WI38 (cell line): ENCODE data around the gene SH2D3C.

Experiments
- H3K4me3 ChIP-seq: 2 replicates; pipeline ENCODE4 v1.5.1; 2011; ENCODE audit warnings: low read depth, mild to moderate bottlenecking, control low read depth, low read length
- TF ChIP-seq, protein P1 (sequence below): IDR thresholded peaks from 2 replicates; pipeline ENCODE4 v1.5.1; 2012; ENCODE audit warnings: low read depth, mild to moderate bottlenecking, control low read depth, low read length

The SH2D3C gene

DNA sequence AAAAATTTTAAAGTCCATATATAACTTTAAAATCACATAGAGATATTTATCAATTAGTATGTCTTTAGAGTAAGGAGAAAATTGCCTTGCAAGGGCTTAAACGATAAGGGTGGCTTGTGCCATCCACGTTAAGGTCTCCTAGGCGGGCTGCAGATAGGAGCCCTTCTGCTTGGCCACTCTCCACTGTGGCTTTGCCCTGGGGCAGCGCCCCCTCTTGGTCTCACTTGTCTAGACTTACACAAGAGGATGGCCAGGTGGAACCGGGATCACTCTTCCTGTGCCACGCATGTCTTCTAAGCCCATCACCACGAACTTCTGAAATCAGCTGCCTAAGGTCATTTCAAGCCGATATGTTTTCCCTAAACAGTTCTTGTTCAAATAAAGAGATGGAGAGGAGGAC is 27.2 kb upstream of the SH2D3C start:
- H3K4me3 ChIP-seq, result no peak overlapping the region
- TF ChIP-seq, protein P1, sequence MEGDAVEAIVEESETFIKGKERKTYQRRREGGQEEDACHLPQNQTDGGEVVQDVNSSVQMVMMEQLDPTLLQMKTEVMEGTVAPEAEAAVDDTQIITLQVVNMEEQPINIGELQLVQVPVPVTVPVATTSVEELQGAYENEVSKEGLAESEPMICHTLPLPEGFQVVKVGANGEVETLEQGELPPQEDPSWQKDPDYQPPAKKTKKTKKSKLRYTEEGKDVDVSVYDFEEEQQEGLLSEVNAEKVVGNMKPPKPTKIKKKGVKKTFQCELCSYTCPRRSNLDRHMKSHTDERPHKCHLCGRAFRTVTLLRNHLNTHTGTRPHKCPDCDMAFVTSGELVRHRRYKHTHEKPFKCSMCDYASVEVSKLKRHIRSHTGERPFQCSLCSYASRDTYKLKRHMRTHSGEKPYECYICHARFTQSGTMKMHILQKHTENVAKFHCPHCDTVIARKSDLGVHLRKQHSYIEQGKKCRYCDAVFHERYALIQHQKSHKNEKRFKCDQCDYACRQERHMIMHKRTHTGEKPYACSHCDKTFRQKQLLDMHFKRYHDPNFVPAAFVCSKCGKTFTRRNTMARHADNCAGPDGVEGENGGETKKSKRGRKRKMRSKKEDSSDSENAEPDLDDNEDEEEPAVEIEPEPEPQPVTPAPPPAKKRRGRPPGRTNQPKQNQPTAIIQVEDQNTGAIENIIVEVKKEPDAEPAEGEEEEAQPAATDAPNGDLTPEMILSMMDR, result peak; percentile 24; the same call in 1 of the 2 replicates

DNA sequence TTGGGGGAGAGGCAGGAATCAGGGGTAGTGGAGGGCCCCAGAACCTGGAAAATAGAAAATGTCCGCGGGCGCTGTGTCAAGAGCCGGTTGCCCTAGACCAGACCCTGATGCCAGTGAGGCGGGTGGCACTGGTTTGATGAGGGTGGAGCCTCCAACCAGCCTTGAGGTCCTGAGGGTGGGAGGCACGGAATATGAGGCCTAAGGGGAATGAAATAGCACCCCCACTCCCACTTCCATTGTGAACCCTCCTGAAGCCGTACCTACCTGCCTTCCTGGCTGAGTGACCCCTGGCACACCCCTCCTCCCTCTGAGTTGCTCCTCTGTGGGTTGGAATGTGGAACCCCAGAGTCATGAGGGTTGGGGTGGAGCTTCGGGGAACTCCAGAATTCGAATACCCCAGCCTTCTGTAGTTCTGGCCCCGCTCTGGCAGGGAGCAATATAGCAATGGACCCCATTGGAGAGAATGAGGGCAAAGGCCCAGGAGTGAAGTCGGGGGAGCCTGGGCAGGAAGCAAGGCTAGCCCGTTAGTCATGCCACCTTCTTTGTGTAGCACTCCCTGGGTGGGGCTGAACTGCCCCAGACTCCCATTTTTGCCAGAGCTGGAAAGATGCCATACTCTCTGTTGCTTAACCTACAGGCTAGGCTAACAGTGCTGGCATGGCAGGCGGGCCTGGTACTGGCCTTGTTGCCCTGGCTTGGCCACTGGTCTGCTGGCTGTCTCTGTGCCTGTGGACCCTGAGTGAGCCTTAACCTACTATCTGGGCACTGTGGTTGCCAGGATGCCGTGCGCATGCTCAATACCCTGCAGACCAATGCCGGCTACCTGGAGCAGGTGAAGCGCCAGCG is 25.3 kb upstream of the SH2D3C start:
- H3K4me3 ChIP-seq, result peak overlapping the region; percentile 92
- TF ChIP-seq, protein P1, result no peak

DNA sequence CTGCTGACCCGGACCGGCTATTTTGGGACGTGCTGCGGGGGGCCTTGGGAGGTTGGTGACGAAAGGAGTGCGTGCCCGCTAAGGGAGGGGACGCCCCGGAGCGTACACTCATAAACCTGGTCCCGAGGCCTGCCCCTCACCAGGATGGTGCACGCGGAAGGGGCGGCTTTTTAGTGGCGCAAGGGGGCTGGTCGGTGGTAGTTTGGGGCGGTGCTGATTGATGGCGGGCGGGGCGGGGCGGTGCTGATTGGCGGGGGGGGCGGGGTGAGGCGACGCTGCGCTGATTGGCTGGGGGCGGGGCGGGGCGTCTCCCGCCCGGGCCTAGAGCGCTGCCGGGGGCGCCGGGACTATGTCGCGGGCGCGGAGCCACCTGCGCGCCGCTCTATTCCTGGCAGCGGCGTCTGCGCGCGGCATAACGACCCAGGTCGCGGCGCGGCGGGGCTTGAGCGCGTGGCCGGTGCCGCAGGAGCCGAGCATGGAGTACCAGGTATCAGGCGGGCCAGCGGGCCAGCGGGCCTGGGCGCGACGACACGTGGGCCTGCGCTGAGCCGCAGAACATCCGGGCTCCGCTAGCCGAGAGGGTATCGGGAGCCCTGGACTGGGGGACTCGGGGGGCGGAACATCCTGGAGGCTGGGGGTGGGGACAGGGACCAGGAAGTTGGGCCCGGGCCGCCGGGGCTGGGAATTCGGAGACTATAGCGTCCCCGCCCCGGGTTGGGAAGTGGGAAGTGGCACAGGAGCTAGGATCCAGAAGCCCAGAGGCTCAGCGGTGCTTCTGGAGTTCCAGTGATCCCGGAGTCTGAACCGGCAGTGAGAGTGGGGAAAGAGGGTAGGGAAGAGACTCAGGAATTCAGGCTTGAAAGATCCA is 24.3 kb upstream of the SH2D3C start, which contains the start of gene FPGS:
FPGS (plus strand) TSS at position 307 of the 868 bp plus-strand sequence; CDS start at position 350, 43 bp downstream.
- H3K4me3 ChIP-seq, result peak within 1 kb of the TSS; percentile 92
- TF ChIP-seq, protein P1, result no peak

DNA sequence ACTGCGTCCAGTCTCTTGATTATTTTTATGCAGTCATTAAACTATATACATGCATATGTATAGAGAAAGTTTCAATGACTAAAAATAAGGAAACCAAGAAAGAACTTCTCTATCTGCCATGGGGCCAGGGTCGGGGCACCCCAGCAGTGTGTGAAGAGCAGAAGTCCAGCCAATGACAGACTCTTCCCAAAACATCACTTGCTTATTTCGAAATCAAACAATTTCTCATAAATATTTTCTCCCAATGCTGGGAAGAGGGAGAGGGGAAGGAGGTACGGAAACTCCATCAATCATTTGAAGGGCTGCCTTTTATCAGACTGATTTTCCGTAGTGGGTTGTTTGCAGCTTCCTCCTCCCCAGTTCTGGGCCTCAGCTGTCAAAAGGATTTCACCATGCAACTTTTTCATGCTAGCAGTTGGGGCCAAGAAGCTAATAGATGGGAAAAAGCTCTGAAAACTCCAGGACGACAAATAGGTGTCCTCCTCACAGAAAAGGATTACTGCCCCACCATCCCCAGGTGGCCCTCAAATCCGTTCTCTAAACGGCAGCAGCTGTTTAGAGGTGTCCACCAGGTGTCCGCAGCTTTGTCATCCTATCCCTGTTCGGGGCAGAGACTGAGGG is 23.6 kb upstream of the SH2D3C start:
- TF ChIP-seq, protein P1, result no peak
- peak overlapping the region; percentile 92 for H3K4me3 ChIP-seq

DNA sequence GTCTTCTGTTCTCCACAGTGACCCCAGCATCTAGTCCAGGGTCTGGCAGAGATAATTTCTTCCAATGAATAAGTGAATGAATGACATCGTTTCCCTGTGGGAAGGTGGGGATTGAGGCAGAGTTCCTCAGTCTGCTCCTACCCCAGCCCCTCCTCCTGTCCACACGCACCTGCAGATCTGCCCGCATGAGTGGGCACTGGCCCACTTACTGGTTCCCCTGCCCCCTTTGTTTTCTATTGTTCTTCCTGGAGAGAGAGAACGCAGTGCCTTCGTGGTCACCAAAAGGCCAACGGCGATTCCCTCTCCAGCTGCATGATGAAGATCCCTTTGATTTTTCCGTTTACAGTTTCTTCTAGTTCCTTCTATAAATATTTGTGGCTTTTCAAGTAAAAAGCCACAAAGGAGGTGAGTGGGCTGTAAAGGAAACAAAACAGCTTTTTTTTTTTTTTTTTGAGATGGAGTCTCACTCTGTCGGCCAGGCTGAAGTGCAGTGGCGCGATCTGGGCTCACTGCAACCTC is 18.4 kb upstream of the SH2D3C start:
- TF ChIP-seq, protein P1, result no peak
- H3K4me3 ChIP-seq, result no peak overlapping the region

DNA sequence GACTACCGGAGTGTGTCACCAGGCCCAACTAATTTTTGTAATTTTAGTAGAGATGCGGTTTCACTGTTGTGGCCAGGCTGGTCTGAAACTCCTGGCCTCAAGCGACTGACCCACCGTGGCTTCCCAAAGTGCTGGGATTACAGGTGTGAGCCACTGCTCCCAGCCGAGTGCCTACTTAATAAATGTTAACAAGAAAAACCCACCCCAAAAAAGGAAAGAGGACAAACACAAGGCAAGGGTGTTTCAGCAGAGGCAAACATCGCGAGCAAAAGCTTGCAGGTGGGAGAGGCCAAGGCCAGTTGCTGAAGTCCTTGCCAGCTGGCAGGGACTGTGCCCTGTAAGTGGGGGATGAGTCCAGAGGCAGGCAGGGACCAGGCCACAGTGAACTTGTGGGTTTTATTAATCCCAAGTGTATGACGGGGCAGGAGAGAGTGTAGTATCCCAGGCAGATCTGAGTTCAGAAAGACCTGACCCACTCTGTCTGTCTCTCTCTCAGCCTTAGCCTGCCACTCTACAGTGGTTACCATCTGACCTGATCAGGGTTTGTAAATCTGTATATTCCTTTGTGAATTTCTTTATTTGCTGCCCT is 17.9 kb upstream of the SH2D3C start:
- H3K4me3 ChIP-seq, result no peak overlapping the region
- TF ChIP-seq, protein P1, result no peak
